GM23338 (cell line): Measurements from ENCODE around the gene TBK1. TPM values are rescaled to one million over a fixed set of nuclear protein-coding genes. Genes with fewer than 3 reads are reported as not detected.

Experiments
- ATAC-seq: fragments of 200-7000 bp; cut with Tn5 transposase; 3 replicates; pipeline ENCODE4 v1.9.1; 2020
- DNase-seq: peaks from one replicate; pipeline ENCODE4 v3.0.0-alpha.2; 2015; ENCODE audit warnings: low spot score
- H2AFZ ChIP-seq: fragments of 200-600 bp; sonication (generic); 2 replicates; pipeline ENCODE4 v1.8.0; 2016; ENCODE audit warnings: antibody characterized with exemption, mild to moderate bottlenecking, moderate library complexity
- H3F3A ChIP-seq: fragments of 200-600 bp; sonication (generic); replicated peaks from 2 replicates; pipeline ENCODE4 v1.8.0; 2017; ENCODE audit warnings: antibody characterized with exemption, mixed run types, low read depth
- H3K27ac ChIP-seq: fragments of 200-600 bp; sonication (generic); 2 replicates; pipeline ENCODE4 v1.6.1; 2016; ENCODE audit warnings: low read depth
- H3K27me3 ChIP-seq: fragments of 200-600 bp; sonication (generic); 2 replicates; pipeline ENCODE4 v1.8.0; 2016; ENCODE audit warnings: mild to moderate bottlenecking, mixed run types, moderate library complexity; ENCODE audit not compliant: insufficient read depth
- H3K36me3 ChIP-seq: fragments of 200-600 bp; sonication (generic); 2 replicates; pipeline ENCODE4 v1.8.0; 2016; ENCODE audit warnings: mild to moderate bottlenecking; ENCODE audit not compliant: insufficient read depth
- H3K4me1 ChIP-seq: fragments of 200-600 bp; sonication (generic); 2 replicates; pipeline ENCODE4 v1.8.0; 2016; ENCODE audit warnings: mild to moderate bottlenecking, moderate library complexity; ENCODE audit not compliant: insufficient read depth
- H3K4me2 ChIP-seq: fragments of 200-600 bp; sonication (generic); 2 replicates; pipeline ENCODE4 v1.7.1; 2017; ENCODE audit warnings: mixed run types
- H3K4me3 ChIP-seq: fragments of 200-600 bp; sonication (generic); 2 replicates; pipeline ENCODE4 v1.6.1; 2016; ENCODE audit warnings: mixed run types
- H3K79me2 ChIP-seq: fragments of 200-600 bp; sonication (generic); replicated peaks from 2 replicates; pipeline ENCODE4 v1.8.0; 2017; ENCODE audit warnings: mild to moderate bottlenecking; ENCODE audit not compliant: insufficient read depth
- H3K9me2 ChIP-seq: fragments of 200-600 bp; sonication (generic); 2 replicates; pipeline ENCODE4 v1.8.0; 2017; ENCODE audit not compliant: insufficient read depth
- H4K20me1 ChIP-seq: fragments of 200-600 bp; sonication (generic); replicated peaks from 2 replicates; pipeline ENCODE4 v1.8.0; 2017; ENCODE audit warnings: mild to moderate bottlenecking; ENCODE audit not compliant: insufficient read depth
- H3K27ac Mint-ChIP-seq: 2 replicates; pipeline ENCODE4 v1.8.0; 2020; ENCODE audit warnings: inconsistent platforms, mild to moderate bottlenecking, moderate library complexity, mixed read lengths
- H3K27me3 Mint-ChIP-seq: 3 replicates; pipeline ENCODE4 v1.8.0; 2022; ENCODE audit warnings: low read depth, mild to moderate bottlenecking, moderate library complexity, mixed read lengths, inconsistent platforms; ENCODE audit not compliant: insufficient read depth, poor library complexity
- H3K36me3 Mint-ChIP-seq: 3 replicates; pipeline ENCODE4 v1.8.0; 2021; ENCODE audit warnings: low read depth, mild to moderate bottlenecking, inconsistent platforms, moderate library complexity, mixed read lengths
- H3K4me1 Mint-ChIP-seq: 3 replicates; pipeline ENCODE4 v1.8.0; 2020; ENCODE audit warnings: mild to moderate bottlenecking, inconsistent platforms, mixed read lengths
- H3K4me3 Mint-ChIP-seq: 3 replicates; pipeline ENCODE4 v1.8.0; 2021; ENCODE audit warnings: moderate library complexity, mild to moderate bottlenecking, inconsistent platforms, mixed read lengths
- H3K9me3 Mint-ChIP-seq: 3 replicates; pipeline ENCODE4 v1.8.0; 2020; ENCODE audit warnings: moderate library complexity, mild to moderate bottlenecking, inconsistent platforms, mixed read lengths
- CREB1 ChIP-seq: fragments of 250-450 bp; sonication (Bioruptor Pico); IDR thresholded peaks from 2 replicates; pipeline ENCODE4 v1.5.0; 2020; ENCODE audit warnings: low read depth, mild to moderate bottlenecking, moderate library complexity
- CTCF ChIP-seq, 2 experiments: fragments of 200-600 bp in 1 of 2; sonication (generic) in 1 of 2; conservative IDR thresholded peaks; 2 replicates each; pipeline versions ENCODE4 v1.5.1 to v1.6.1; 2016 to 2017; ENCODE audit warnings: antibody characterized with exemption in 2 of 2, low read depth in 2 of 2, mild to moderate bottlenecking in 2 of 2, moderate library complexity in 1 of 2
- ETS1 ChIP-seq: IDR thresholded peaks from 2 replicates; pipeline ENCODE4 v1.6.1; 2016; ENCODE audit warnings: antibody characterized with exemption
- EZH2 ChIP-seq: fragments of 200-600 bp; sonication (generic); IDR thresholded peaks from one replicate; pipeline ENCODE4 v1.8.0; 2017; ENCODE audit warnings: antibody characterized with exemption, mild to moderate bottlenecking, low read depth; ENCODE audit not compliant: unreplicated experiment
- EZH2phosphoT487 ChIP-seq: fragments of 200-600 bp; sonication (generic); IDR thresholded peaks from one replicate; pipeline ENCODE4 v1.8.1; 2018; ENCODE audit warnings: antibody characterized with exemption; ENCODE audit not compliant: unreplicated experiment
- JUNB ChIP-seq: IDR thresholded peaks from one replicate; pipeline ENCODE4 v1.6.1; 2016; ENCODE audit warnings: antibody characterized with exemption; ENCODE audit not compliant: unreplicated experiment
- POLR2AphosphoS5 ChIP-seq: IDR thresholded peaks from 2 replicates; pipeline ENCODE4 v1.6.1; 2016; ENCODE audit warnings: antibody characterized with exemption, low read depth
- REST ChIP-seq: IDR thresholded peaks from one replicate; pipeline ENCODE4 v1.6.1; 2018; ENCODE audit warnings: antibody characterized with exemption; ENCODE audit not compliant: unreplicated experiment
- STAT1 ChIP-seq: IDR thresholded peaks from one replicate; pipeline ENCODE4 v1.6.1; 2016; ENCODE audit warnings: antibody characterized with exemption; ENCODE audit not compliant: unreplicated experiment
- ZNF114 ChIP-seq: fragments of 250-450 bp; sonication (Bioruptor Pico); IDR thresholded peaks from 2 replicates; pipeline ENCODE4 v1.5.0; 2020; ENCODE audit warnings: mild to moderate bottlenecking, moderate library complexity
- ZNF331 ChIP-seq: fragments of 250-450 bp; sonication (Bioruptor Pico); IDR thresholded peaks from 2 replicates; pipeline ENCODE4 v1.5.0; 2020; ENCODE audit warnings: low read depth, mild to moderate bottlenecking, moderate library complexity
- polyA plus RNA-seq: library from polyadenylated mRNA; unstranded; fragments of >200 nt; fragmentation: Nextera tagmentation; extraction: Ambion mirVana; gene quantifications from 2 replicates; pipeline ENCODE4 v1.2.1, GENCODE V29; 2016
- total RNA-seq: library from RNA; depleted of rRNA; stranded (reverse); fragments of >200 nt; shearing (Covaris generic); gene quantifications from 2 replicates; pipeline ENCODE4 v1.2.3, GENCODE V29; 2014

The TBK1 gene
- total and polyA plus RNA-seq, 2 experiments from 2014 or later, result 21.7 to 29.9 TPM

GRCh38 chr12:64404470-64405256 is 47.3 kb upstream of the TBK1 start:
- H3K4me3 Mint-ChIP-seq, result peak overlapping the region; percentile 97
- Histone ChIP-seq H4K20me1 (peaks cover 31% of the 10 kb centered on the region), H3K27ac (peak overlapping the region; percentile 99), H3K4me2 (peak overlapping the region; percentile 92), H2AFZ (no peak overlapping the region), H3K27me3 (no peaks in the 10 kb centered on the region), H3K4me3 (peak overlapping the region; percentile 90), H3K4me1 (peaks cover 17% of the 10 kb centered on the region; the same call in 1 of the 2 replicates), H3K9me2 (0 out of 2 replicates have a peak, but pooled peaks cover 4% of the 10 kb centered on the region), H3K36me3 (peaks cover under 1% of the 10 kb centered on the region; the same call in 1 of the 2 replicates), H3K79me2 (peaks cover 50% of the 10 kb centered on the region), H3F3A (no peaks in the 10 kb centered on the region; the same call in 1 of the 2 replicates)
- DNase-seq (peak; percentile 64), ATAC-seq (peak; percentile 29)
- H3K27ac Mint-ChIP-seq, result peak overlapping the region; percentile 100
- H3K27me3 Mint-ChIP-seq, result peaks cover 25% of the 10 kb centered on the region
- peaks cover 28% of the 10 kb centered on the region for H3K4me1 Mint-ChIP-seq
- TF ChIP-seq POLR2AphosphoS5 (peak; percentile 31; the same call in 1 of the 2 replicates), REST (no peak), EZH2 (no peak), ZNF114 (CRISPR knock-in tag) (no peak), ZNF331 (no peak), CTCF (conservative IDR thresholded peaks at IDR 0.05; ENCODE audit: low read depth in 2 of 2) (no peak)
- H3K36me3 Mint-ChIP-seq, result peaks cover 37% of the 10 kb centered on the region
- no peaks in the 10 kb centered on the region; the same call in 2 of the 3 replicates for H3K9me3 Mint-ChIP-seq

GRCh38 chr12:64407342-64408223 is 44.3 kb upstream of the TBK1 start:
- H3K9me3 Mint-ChIP-seq, result no peaks in the 10 kb centered on the region; the same call in 2 of the 3 replicates
- Histone ChIP-seq H3K4me1 (peaks cover 15% of the 10 kb centered on the region; the same call in 1 of the 2 replicates), H4K20me1 (peaks cover 38% of the 10 kb centered on the region), H3K4me3 (no peak overlapping the region), H3K27me3 (no peaks in the 10 kb centered on the region), H3F3A (no peaks in the 10 kb centered on the region), H3K36me3 (peaks cover 24% of the 10 kb centered on the region; the same call in 1 of the 2 replicates), H3K9me2 (no peaks in the 10 kb centered on the region), H3K4me2 (peak overlapping the region; percentile 30; the same call in 1 of the 2 replicates), H2AFZ (no peak overlapping the region), H3K79me2 (peaks cover 77% of the 10 kb centered on the region), H3K27ac (no peak overlapping the region)
- DNase-seq (no peak), ATAC-seq (no peak)
- H3K4me3 Mint-ChIP-seq, result no peak overlapping the region
- H3K27ac Mint-ChIP-seq, result no peak overlapping the region
- H3K4me1 Mint-ChIP-seq, result peaks cover 19% of the 10 kb centered on the region
- peaks cover 63% of the 10 kb centered on the region for H3K36me3 Mint-ChIP-seq
- H3K27me3 Mint-ChIP-seq, result peaks cover 25% of the 10 kb centered on the region
- no peak for TF ChIP-seq JUNB
- no peak for TF ChIP-seq CTCF (conservative IDR thresholded peaks at IDR 0.05; ENCODE audit: low read depth in 2 of 2)
- no peak for TF ChIP-seq CREB1
- no peak for TF ChIP-seq ETS1
- no peak for TF ChIP-seq ZNF331
- TF ChIP-seq EZH2, result no peak
- TF ChIP-seq EZH2phosphoT487, result no peak
- no peak for TF ChIP-seq STAT1
- TF ChIP-seq POLR2AphosphoS5, result no peak
